GM18868 (cell line): Measurements from ENCODE around the gene NLGN3.
"Not testable (repeated sequence)": the region's sequence is repeated elsewhere in the genome, so short reads cannot be mapped to it uniquely, and the experiment has no call there.

ENCODE experiments used
- ATAC-seq: cut with Tn5 transposase; IDR thresholded peaks from one replicate; pipeline ENCODE4 v1.9.1; 2021; ENCODE audit warnings: mild to moderate bottlenecking, moderate library complexity; ENCODE audit not compliant: unreplicated experiment

NLGN3 gene

DNA sequence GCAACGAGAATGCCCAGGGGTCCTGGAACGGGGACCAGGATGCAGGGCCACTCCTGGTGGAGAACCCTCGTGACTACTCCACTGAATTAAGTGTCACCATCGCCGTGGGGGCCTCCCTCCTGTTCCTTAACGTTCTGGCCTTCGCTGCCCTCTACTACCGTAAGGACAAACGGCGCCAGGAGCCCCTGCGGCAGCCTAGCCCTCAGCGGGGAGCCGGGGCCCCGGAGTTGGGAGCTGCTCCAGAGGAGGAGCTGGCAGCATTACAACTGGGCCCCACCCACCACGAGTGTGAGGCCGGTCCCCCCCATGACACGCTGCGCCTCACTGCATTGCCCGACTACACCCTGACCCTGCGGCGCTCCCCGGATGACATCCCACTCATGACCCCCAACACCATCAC lies 24.9 kb downstream of the NLGN3 start:
- ATAC-seq: no peak

DNA sequence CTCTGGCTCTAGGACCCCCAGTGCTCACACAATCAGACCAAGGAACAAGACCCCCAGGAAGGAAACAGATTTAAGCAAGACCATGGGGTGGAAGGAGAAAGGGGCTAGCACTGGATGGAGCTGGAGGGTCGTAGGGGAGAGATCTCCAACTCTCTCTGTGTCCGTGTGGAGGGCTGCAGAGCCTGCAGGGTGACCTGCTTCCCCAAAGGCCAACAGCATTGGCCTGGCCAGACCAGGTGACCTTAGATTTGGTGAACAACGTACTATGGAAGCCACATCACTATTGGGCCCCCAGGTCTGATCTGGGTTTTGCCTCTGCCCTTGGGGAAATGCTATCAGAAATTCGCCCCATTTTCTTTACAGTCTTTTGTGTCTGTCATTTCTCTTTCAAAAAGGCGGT lies 26.0 kb downstream of the NLGN3 start:
- no peak for ATAC-seq

DNA sequence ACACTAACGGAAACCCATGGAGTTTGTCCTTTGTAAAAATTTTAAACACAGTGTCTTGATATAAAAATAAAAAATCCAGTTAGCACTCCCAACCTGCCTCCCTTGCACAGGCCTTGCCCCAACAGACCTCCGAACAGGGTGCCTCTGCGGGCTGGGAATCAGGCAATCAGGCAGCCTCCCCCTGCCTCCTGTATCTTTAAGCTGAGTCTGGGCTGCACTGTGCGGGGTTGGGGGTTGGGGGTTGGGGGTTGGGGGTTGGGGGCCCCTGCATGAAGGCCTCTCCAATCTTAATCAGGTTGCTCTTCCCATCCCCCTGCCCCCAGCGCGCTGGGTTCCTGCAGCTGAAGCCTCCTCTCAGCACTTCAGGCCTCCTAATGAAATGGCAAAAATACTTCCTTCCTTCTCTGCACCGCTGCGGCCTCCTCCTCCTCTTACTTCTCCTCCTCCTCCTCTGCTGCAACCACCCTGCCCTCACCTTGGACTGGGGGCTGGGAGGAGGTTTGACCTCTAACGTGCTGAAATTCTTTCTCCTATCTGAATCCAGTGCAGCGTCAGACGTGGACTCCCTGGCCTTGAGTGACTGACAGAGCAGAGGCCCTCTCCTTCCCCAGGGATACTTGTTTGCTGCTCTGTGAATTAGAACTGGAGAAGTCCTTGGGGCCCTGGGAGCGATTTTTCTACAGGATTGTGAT lies 26.6 kb downstream of the NLGN3 start:
- no peak for ATAC-seq

DNA sequence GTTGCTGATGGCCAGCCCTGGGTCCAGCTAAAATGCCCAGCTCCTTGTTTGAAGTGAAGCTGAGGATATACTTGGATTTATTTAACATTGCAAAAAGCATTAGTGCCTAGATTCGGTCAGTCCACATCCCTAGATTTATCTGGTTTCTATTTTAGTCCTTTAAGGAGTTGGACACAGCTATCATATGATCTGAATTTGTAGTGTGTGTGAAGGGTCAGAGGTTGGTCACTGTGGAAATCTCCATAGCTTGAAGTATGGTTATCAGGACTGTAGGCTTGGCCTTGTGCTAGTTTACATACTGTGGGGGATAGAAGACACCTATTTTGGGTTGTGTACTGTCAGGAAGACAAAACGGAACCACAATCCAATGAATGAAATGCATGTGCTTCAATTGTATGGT lies 28.8 kb downstream of the NLGN3 start:
- ATAC-seq: no peak

DNA sequence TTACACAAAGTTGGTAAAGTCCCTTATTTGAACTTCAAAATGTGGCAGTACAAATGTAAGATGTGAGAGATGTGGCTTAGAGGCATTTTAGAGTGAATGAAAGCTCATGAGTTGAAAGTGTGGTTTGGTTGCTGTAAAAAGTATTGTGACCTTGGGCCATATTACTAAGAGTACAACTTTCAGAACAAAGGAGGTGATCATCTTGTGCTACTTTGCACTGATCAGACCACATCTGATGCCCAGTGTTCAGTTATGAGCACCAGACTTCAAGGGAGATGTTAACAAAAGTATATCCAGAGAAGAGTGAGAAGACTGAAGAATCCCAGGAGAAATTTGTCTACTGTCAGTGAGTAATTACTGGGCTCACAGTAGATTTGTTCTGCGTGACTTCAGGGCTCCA lies 30.2 kb downstream of the NLGN3 start:
- no peak for ATAC-seq

DNA sequence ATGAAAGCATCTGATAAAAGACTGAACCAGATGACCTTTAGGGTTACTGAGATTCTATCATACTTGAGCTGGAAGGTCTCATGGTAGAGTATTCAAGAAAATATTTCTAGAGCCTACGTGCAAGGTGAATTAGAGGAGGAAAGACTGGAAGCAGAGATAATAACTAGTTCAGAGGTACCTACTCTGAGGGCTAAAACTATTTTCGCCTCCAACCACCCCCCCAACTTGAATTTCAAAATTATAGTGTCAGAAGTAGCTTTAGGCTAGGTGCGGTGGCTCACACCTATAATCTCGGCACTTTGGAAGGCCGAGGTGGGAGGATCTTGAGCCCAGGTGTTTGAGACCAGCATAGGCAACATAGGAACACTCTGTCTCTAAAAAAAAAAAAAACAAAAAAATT lies 30.9 kb downstream of the NLGN3 start:
- ATAC-seq: no peak

DNA sequence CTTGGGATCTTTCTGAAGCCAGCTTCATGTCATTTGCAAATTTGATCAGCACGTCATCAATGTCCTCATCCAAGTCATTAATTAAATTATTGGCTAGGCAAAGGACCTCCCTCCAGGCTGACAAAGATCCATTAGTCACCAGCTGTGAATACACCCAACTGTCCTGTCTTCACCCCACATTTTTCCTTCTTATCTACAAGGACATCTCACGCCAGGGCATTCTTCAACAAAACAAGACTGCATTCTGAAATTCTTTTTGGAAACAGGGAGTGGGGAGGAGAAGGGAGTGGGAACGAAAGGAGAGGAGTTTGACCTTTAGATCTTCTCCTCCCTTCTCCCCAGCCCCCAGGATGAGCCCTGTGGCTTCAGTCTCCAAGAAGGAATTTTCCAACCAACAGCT lies 32.7 kb downstream of the NLGN3 start:
- no peak for ATAC-seq

DNA sequence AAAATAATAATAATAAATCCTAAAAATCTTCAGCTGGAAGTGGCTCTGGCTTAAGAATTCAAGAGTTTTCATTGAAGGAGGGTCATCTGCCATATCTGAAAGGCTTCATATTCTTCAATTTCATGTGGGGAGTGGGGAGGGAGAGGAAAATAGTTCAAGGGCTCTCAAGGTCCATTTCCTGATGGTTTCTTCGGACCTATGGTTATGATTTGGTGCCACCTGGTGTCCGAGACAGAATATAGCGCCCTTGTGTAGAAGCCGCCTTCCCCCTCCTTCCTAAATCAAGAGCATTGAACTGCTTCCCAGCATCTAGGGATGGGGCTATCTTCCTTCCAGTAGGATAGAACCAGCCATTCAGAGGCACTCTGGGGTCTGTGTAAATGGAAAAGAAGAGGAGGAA lies 34.3 kb downstream of the NLGN3 start:
- no peak for ATAC-seq

DNA sequence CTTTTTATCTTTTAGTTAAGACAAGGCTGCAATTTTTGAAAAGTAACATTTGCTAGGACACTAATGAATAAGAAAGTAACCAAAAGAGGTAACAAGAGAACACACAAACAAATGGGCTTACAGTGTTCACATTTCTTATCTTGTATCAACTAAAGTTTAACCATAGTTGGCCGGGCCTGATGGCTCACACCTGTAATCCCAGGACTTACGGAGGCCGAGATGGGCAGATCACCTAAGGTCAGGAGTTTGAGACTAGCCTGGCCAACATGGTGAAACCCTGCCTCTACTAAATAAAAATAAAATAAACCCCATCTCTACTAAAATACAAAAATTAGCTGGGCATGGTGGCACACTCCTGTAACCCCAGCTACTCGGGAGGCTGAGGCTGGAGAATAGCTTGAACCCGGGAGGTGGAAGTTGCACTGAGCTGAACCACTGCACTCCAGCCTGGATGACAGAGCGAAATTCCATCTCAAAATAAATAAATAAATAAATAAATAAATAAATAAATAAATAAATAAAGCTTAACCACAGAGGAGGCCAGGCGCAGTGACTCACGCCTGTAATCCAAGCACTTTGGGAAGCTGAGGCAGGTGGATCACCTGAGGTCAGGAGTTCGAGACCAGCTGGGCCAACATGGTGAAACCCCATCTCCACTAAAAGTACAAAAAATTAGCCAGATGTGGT lies 36.1 kb downstream of the NLGN3 start:
- not testable (repeated sequence) for ATAC-seq

DNA sequence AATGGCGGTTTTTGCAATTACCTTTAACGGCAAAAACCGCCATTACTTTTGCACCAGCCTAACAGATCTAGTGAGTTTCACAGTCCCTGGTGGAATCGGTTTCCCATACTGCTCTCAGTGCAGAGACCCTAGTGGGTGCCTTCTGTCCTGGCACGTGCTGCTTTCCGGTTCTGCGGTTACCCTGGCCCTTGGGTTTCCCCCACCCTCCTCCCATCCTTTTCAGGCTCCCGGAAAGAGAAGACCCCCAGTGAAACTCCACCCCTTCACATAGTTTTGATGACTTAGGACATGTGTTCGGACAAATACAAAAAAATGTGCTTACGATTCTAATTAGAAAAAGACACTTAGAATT lies 36.9 kb downstream of the NLGN3 start:
- peak; percentile 59 for ATAC-seq

DNA sequence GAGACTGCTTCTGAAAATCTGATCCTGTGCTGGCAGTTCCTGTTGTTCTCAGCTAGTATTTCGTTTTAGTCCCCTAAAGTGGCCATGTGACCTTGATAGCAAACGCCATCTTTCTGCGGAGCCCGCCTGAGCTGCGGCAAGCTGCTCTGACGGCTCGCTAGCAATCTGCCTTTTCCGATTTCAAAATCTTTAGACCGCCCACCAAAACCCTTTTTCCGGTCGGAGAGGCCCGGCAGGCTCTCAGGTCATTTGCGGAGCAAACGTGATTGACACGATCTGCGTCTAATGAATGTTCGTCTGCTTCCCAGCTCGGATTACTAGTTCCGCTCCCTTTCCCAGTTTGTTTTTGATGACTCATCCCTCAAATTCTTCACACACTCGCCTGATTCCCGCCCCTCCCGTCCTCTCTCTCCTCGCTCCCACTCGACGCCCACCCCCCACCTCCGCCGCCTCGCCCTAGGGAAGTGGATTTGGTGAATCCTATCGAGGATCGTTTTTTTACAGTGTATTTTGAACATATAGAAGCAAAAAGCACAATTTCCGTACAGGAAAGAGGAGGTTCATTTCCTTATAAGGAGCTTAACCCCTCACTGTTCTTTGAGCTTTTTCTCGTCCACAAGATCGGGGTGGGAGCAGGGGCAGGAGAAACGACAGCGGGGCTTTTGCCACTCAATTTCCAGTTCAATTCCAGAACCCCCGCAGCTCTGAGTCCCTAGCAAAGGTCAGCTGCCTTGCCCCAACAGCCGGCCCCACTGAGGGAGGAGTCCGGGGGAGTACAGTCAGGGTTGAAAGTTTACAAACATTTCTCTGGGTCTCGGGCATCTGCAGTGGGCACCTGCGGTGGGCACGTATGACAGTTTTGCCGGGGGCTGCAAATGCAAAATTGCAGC lies 37.5 kb downstream of the NLGN3 start:
- peak; percentile 89 for ATAC-seq

DNA sequence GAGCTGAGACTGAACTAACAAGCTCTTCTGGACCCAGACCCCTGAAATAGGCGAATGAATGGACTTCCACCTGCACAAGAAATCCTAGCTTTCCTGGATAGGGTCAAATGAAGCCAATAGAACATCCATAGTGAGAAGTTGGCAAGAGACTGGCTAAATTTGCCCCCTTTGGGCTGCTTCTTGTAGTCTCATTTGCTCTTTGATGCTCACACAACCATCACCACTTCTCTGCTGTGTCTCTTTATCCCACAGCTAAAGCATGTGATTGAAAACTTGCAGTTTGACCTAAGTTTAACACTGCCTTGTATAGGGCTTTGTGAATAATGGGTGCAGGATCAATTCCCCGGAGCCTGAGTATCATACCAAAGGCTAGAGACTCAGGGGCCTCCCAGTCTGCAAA lies 38.2 kb downstream of the NLGN3 start:
- no peak for ATAC-seq

DNA sequence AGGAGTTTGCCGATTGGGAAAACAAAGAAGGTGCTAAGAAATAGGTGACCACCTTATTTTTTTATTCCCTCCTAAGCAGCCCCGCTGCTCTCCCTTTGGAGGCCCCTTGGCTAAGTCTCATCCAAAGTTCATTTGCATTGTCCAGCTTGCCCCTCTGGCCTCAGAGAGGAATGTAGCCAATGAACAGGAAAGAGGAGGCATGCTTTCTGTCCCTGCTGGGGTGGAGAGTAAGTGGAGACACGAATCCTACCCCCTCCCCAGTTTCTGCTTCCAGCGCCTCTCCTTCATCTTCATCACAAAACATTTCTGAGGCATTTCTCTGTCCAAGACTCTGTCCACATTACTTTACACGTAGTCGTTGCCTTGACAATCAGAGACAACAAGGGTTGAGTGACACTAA lies 38.7 kb downstream of the NLGN3 start:
- no peak for ATAC-seq

DNA sequence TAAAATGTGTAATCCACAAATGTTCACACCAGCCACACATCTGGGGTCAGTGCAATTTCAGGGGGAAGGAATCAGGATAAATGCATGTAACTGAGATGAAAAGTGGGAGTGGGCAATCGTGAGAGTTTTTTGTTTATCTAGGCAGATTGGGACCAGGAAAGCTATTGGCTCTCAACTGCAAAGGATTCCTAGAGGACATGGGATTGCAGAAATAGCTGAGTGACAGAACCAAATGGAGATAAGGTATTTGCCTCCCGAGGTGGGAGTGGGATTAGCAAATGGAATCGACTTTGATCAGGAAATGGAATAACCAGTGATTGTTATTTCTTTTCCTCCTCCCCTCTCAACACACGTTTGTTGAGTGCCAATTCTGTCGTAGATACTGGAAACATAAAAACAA lies 39.5 kb downstream of the NLGN3 start:
- no peak for ATAC-seq

DNA sequence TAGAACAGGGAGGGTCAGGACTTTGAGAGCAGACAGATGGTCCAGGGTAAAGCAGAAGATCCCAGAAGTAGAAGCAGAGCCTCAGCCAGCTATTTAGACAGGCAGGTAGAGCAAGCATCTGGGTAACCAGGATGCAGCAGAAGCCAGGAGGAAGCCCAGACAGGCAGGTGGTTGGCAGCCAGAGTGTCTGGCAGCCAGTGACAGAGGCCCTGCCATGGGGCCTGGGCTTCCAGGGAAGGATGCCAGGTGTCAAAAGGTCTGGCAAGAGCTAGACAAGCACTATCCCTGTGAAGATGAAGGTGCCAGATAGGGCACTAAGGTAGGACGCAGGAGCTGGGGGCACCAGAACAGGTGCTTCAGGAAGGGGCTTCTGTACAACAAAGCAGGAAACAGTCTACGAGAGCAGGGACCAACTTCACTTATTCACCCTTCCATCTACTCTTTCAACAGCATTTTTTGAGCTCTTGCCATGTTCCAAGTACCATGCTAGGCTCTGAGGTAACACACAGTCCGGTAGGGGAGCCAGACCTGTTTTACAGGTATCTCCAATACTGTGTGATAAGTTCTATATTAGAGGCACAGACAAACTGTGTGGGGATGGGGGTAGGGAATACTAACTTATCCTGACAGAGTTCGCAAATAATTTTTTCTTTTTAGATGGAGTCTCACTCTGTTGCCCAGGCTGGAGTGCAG lies 40.3 kb downstream of the NLGN3 start:
- no peak for ATAC-seq

DNA sequence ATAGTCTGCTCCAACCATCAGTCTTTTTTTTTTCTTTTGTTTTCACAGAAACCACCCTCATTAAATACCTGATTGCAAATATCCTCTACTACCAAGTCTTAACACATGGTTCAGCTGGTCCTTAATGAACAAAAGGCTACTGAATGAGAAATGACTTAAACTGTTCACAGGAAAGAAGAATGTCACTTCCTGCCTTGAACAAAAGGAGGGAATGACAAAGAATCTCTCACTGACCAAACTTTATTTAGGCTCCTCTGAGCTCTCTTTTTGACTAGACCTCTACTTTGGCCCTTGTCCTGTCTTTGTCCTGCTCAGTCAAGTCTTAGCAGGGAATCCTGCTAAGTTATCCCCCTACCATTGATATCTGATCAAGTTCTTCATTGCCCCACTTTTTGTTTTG lies 46.6 kb downstream of the NLGN3 start:
- ATAC-seq: no peak

DNA sequence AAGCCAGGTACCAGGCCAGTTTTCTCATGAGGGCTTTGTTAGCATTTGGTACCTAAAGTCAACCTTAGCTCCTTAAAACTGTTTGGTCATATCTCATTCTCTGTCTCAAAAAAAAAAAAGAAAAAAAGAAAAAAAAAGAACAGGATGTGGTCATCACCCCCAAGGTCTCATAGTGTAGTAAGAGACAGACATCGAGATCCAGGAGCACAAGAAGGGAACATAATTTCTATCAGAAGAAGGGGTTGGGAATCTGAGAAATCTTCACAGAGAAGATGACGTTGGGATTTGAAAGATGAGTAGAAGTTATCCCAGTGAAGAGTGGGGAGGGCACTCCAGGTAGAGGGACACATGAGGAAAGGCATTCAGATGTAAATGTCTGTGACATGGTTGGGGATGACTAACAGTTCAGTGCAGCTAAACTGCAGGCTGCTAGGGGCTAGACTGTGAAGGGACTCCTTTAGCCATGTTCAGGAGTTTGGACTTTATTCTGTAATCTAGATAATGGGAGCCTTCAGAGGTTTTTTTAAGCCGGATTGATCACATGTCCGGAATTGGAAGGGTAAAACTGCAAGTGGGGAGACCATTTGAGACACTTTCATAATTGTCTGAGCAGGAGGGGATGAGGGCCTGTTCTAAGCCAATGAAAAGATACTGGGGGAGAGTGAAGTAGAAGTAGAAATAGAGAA lies 51.5 kb downstream of the NLGN3 start:
- ATAC-seq: peak; percentile 58

DNA sequence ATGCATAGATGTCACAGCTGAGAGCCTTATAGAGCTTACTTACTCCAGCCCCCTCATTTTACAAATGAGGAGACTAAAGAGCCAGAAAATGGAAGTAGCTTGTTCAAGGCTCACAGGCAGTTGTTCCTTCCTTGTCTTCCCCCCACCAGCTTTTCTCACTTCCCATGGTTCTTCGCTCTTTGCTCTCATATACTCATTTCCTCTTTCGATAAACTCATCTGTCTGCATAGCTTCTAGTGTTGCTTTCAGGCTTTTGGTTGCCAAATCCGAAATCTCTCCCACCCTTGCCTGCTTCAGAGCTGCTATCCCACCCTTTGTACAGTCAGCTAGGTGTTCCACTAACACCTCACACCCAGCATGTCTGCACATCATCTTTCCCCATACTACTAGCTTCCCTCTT lies 53.4 kb downstream of the NLGN3 start:
- ATAC-seq: peak; percentile 87

DNA sequence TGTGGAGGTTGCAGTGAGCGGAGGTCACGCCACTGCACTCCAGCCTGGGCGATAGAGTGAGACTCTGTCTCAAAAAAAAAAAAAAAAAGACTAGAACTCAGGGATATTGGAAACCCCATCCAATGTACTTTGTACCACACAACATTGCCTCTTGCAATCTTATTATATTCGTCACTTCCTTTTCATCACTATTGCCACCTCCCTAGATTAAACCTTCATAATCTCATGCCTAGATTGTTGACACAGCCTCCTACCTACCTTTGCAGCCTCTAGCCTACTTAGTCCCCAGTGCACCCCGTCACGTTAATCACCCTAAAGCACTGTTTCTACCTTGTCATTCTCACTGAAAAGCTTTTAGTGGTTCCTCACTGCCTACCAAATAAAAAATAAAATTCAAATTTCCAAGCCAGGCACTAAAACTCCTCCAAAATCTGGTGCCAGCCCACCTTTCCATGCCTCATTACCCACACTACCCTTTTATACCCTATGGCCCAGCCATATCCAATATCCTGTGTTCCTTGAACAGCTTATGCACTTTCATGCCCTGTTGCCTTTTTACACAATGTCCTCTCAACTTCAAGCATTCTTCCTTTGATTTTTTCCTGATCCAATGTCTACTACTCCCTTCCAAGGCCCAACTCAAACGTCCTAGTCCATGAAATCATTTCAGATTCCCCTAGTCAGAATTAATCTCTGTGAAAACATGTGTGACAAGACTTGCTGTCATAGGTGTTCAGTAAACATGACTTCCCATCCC lies 54.8 kb downstream of the NLGN3 start:
- ATAC-seq: no peak

DNA sequence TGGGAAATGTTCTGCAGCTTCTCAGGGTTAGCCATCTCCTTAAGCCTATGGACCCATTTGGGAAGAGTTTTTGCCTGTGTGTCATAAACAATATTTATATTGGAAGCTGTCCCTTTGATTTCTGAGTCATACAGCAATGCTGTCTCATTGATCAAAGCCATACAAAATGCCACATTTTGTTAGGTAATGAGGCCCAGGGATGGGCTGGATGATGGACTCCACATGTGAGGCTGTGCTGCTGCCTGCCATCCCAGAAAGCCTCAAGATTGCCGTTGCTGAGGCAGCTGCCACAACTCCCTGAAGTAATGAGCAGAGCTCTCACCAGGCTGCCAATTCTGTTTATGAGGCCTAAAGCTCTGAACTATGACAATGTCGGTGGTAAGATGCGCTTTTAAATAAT lies 66.2 kb downstream of the NLGN3 start:
- ATAC-seq: no peak
